Mononuclear cell (primary cell): ENCODE data around the gene NFATC4. TPM values are rescaled to one million over a fixed set of nuclear protein-coding genes. Genes with fewer than 3 reads are reported as not detected.

ENCODE experiments used
- H3K27me3 ChIP-seq: 2 replicates; pipeline ENCODE4 v1.6.0; 2011; ENCODE audit warnings: low read length, control low read depth; ENCODE audit not compliant: insufficient read depth
- H3K4me1 ChIP-seq: 2 replicates; pipeline ENCODE4 v1.5.1; 2011; ENCODE audit warnings: mild to moderate bottlenecking, low read length, control low read depth; ENCODE audit not compliant: insufficient read depth
- H3K4me3 ChIP-seq: 2 replicates; pipeline ENCODE4 v1.5.1; 2011; ENCODE audit warnings: mild to moderate bottlenecking, low read length, moderate library complexity
- H3K9me3 ChIP-seq: 2 replicates; pipeline ENCODE4 v1.5.1; 2011; ENCODE audit warnings: low read depth, mild to moderate bottlenecking, control low read depth, low read length
- total RNA-seq: library from RNA; depleted of rRNA; stranded (reverse); fragments of >200 nt; gene quantifications from one replicate; pipeline ENCODE4 v1.2.3, GENCODE V29; 2012

The NFATC4 gene
- total RNA-seq, 1 donor = 0.10 TPM

- Histone ChIP-seq H3K27me3 (no peaks in the 10 kb centered on the region), H3K9me3 (no peaks in the 10 kb centered on the region), H3K4me1 (peaks cover 17% of the 10 kb centered on the region), H3K4me3 (no peak overlapping the region)
These were observed 32.2 kb downstream of the NFATC4 start for GRCh38 chr14:24399999-24400718.

GRCh38 chr14:24401810-24402702 lies 34.1 kb downstream of the NFATC4 start:
- no peaks in the 10 kb centered on the region for H3K27me3 ChIP-seq
- no peak overlapping the region for H3K4me3 ChIP-seq
- H3K4me1 ChIP-seq = peaks cover 10% of the 10 kb centered on the region
- H3K9me3 ChIP-seq = no peaks in the 10 kb centered on the region

GRCh38 chr14:24403294-24403998 lies 35.5 kb downstream of the NFATC4 start:
- H3K27me3 ChIP-seq = no peaks in the 10 kb centered on the region
- H3K9me3 ChIP-seq = no peaks in the 10 kb centered on the region
- peaks cover 10% of the 10 kb centered on the region for H3K4me1 ChIP-seq
- no peak overlapping the region for H3K4me3 ChIP-seq

- Histone ChIP-seq H3K9me3 (no peaks in the 10 kb centered on the region), H3K4me1 (peaks cover 2% of the 10 kb centered on the region), H3K4me3 (no peak overlapping the region), H3K27me3 (no peaks in the 10 kb centered on the region)
These were observed 36.8 kb downstream of the NFATC4 start for GRCh38 chr14:24404814-24405213.

- Histone ChIP-seq H3K4me1 (no peaks in the 10 kb centered on the region), H3K4me3 (no peak overlapping the region), H3K27me3 (no peaks in the 10 kb centered on the region), H3K9me3 (no peaks in the 10 kb centered on the region)
These were observed 38.4 kb downstream of the NFATC4 start for GRCh38 chr14:24406416-24406815.

- no peaks in the 10 kb centered on the region for H3K9me3 ChIP-seq
These were observed 39.8 kb downstream of the NFATC4 start for GRCh38 chr14:24407608-24408325.

GRCh38 chr14:24408764-24409163 lies 40.8 kb downstream of the NFATC4 start:
- Histone ChIP-seq H3K4me3 (no peak overlapping the region), H3K4me1 (no peaks in the 10 kb centered on the region), H3K27me3 (no peaks in the 10 kb centered on the region), H3K9me3 (no peaks in the 10 kb centered on the region)

More at GRCh38 chr14:24407608-24408325, 39.8 kb downstream of the NFATC4 start:
- Histone ChIP-seq H3K4me3 (no peak overlapping the region), H3K4me1 (no peaks in the 10 kb centered on the region), H3K27me3 (no peaks in the 10 kb centered on the region)

- Histone ChIP-seq H3K4me1 (no peaks in the 10 kb centered on the region), H3K27me3 (no peaks in the 10 kb centered on the region), H3K4me3 (no peak overlapping the region), H3K9me3 (no peaks in the 10 kb centered on the region)
These were observed 41.2 kb downstream of the NFATC4 start for GRCh38 chr14:24409192-24409591.

GRCh38 chr14:24409956-24410355 lies 42.0 kb downstream of the NFATC4 start:
- Histone ChIP-seq H3K27me3 (no peaks in the 10 kb centered on the region), H3K4me1 (no peaks in the 10 kb centered on the region), H3K9me3 (no peaks in the 10 kb centered on the region), H3K4me3 (no peak overlapping the region)

- H3K9me3 ChIP-seq = no peaks in the 10 kb centered on the region
- H3K4me3 ChIP-seq = no peak overlapping the region
- H3K4me1 ChIP-seq = no peaks in the 10 kb centered on the region
- no peaks in the 10 kb centered on the region for H3K27me3 ChIP-seq
These were observed 43.7 kb downstream of the NFATC4 start for GRCh38 chr14:24411443-24412389.

GRCh38 chr14:24414077-24414476 lies 46.1 kb downstream of the NFATC4 start:
- no peaks in the 10 kb centered on the region for H3K4me1 ChIP-seq
- H3K27me3 ChIP-seq = no peaks in the 10 kb centered on the region
- H3K9me3 ChIP-seq = no peaks in the 10 kb centered on the region
- H3K4me3 ChIP-seq = no peak overlapping the region

- Histone ChIP-seq H3K9me3 (no peaks in the 10 kb centered on the region), H3K27me3 (no peaks in the 10 kb centered on the region), H3K4me3 (no peak overlapping the region), H3K4me1 (no peaks in the 10 kb centered on the region)
These were observed 46.9 kb downstream of the NFATC4 start for GRCh38 chr14:24414732-24415420.
